Suprapubic skin (tissue), 4 donors: Measurements from ENCODE around the gene WWP2. TPM values are rescaled to one million over a fixed set of nuclear protein-coding genes. Genes with fewer than 3 reads are reported as not detected.
A peak's percentile ranks its signal among the peaks of the same experiment; 100 is the strongest.

Source experiments
- DNase-seq, 2 donors: peaks; one replicate each; pipeline ENCODE4 v3.0.0-alpha.2; 2019; ENCODE audit warnings: low spot score in 2 of 2
- H3K27ac ChIP-seq: fragments of 200-600 bp; sonication (generic); one replicate; pipeline ENCODE4 v1.5.1; 2019
- H3K27me3 ChIP-seq: fragments of 200-600 bp; sonication (generic); one replicate; pipeline ENCODE4 v1.5.1; 2019
- H3K36me3 ChIP-seq: fragments of 200-600 bp; sonication (generic); one replicate; pipeline ENCODE4 v1.5.1; 2019
- H3K4me1 ChIP-seq: fragments of 200-600 bp; sonication (generic); one replicate; pipeline ENCODE4 v1.5.1; 2019
- H3K4me3 ChIP-seq: fragments of 200-600 bp; sonication (generic); one replicate; pipeline ENCODE4 v1.5.1; 2019; ENCODE audit warnings: mild to moderate bottlenecking
- H3K9me3 ChIP-seq: fragments of 200-600 bp; sonication (generic); one replicate; pipeline ENCODE4 v1.5.1; 2019
- CTCF ChIP-seq, 2 donors: fragments of 200-600 bp in 1 of 2; fragments of 450-650 bp in 1 of 2; sonication (generic) in 1 of 2; IDR thresholded peaks; one replicate each; pipeline ENCODE4 v1.5.1; 2016 to 2019; ENCODE audit warnings: antibody characterized with exemption in 2 of 2, mild to moderate bottlenecking in 1 of 2, moderate library complexity in 1 of 2
- EP300 ChIP-seq: sonication (generic); formaldehyde crosslinking; IDR thresholded peaks from one replicate; pipeline ENCODE4 v1.6.1; 2017; ENCODE audit warnings: antibody characterized with exemption
- POLR2A ChIP-seq, 2 donors: fragments of 450-650 bp; IDR thresholded peaks; one replicate each; pipeline ENCODE4 v1.6.1; 2017; ENCODE audit warnings: antibody characterized with exemption in 2 of 2, mild to moderate bottlenecking in 2 of 2, moderate library complexity in 2 of 2
- POLR2AphosphoS5 ChIP-seq, 3 donors: sonication (generic); formaldehyde crosslinking; IDR thresholded peaks; one replicate each; pipeline ENCODE4 v1.6.1; 2017; ENCODE audit warnings: antibody characterized with exemption in 3 of 3
- WGBS: methylation state at CpG from one replicate; pipeline ENCODE4 v1.1.5; 2018; 5-methylcytosine and 5-hydroxymethylcytosine counted together
- total RNA-seq, 4 donors: library from RNA; depleted of rRNA; stranded (reverse); fragments of >200 nt; gene quantifications; one replicate each; pipeline ENCODE4 v1.1.0, GENCODE V29; 2016

The WWP2 gene
- total RNA-seq, 4 donors from 2014 or later = 27.1 to 48.9 (median 42.2) TPM

- peaks cover 16% of the 10 kb centered on the region for H3K36me3 ChIP-seq
- TF ChIP-seq POLR2A (IDR thresholded peaks at IDR 0.05) (no peak), CTCF (IDR thresholded peaks at IDR 0.05) (no peak), POLR2AphosphoS5 (IDR thresholded peaks at IDR 0.05) (no peak), EP300 (no peak)
- H3K9me3 ChIP-seq = no peaks in the 10 kb centered on the region
- 87% methylated on average over 7 of the region's 7 CpGs for WGBS
- H3K27me3 ChIP-seq = no peaks in the 10 kb centered on the region
- peaks cover 26% of the 10 kb centered on the region for H3K4me1 ChIP-seq
- H3K4me3 ChIP-seq = no peak overlapping the region
- H3K27ac ChIP-seq = peak overlapping the region; percentile 87
- DNase-seq = no peak
Observed at GRCh38 chr16:69889295-69889964, 127.3 kb downstream of the WWP2 start.

GRCh38 chr16:69890114-69890891 is 128.2 kb downstream of the WWP2 start:
- 57% methylated on average over 17 of the region's 17 CpGs for WGBS

GRCh38 chr16:69890892-69891282 is 128.8 kb downstream of the WWP2 start:
- no peaks in the 10 kb centered on the region for H3K27me3 ChIP-seq
- H3K9me3 ChIP-seq = no peaks in the 10 kb centered on the region
- TF ChIP-seq POLR2A (IDR thresholded peaks at IDR 0.05) (no peak), CTCF (IDR thresholded peaks at IDR 0.05) (no peak), EP300 (no peak), POLR2AphosphoS5 (IDR thresholded peaks at IDR 0.05) (no peak)
- WGBS = 50% methylated on average over 8 of the region's 8 CpGs
- H3K27ac ChIP-seq = peak overlapping the region; percentile 87
- no peak overlapping the region for H3K4me3 ChIP-seq
- H3K4me1 ChIP-seq = peaks cover 26% of the 10 kb centered on the region
- peaks cover 13% of the 10 kb centered on the region for H3K36me3 ChIP-seq
- no peak for DNase-seq

More at GRCh38 chr16:69890114-69890891, 128.2 kb downstream of the WWP2 start:
- Histone ChIP-seq H3K4me3 (no peak overlapping the region), H3K36me3 (peaks cover 13% of the 10 kb centered on the region), H3K9me3 (no peaks in the 10 kb centered on the region), H3K27me3 (no peaks in the 10 kb centered on the region), H3K4me1 (peaks cover 26% of the 10 kb centered on the region), H3K27ac (peak overlapping the region; percentile 87)
- peak; percentile 79 to 82 for DNase-seq
- TF ChIP-seq EP300 (no peak), POLR2A (IDR thresholded peaks at IDR 0.05) (no peak), CTCF (IDR thresholded peaks at IDR 0.05) (no peak), POLR2AphosphoS5 (IDR thresholded peaks at IDR 0.05) (no peak)

- TF ChIP-seq CTCF (IDR thresholded peaks at IDR 0.05) (no peak), EP300 (no peak), POLR2AphosphoS5 (IDR thresholded peaks at IDR 0.05) (no peak), POLR2A (IDR thresholded peaks at IDR 0.05) (no peak)
- Histone ChIP-seq H3K9me3 (no peaks in the 10 kb centered on the region), H3K27me3 (no peaks in the 10 kb centered on the region), H3K4me3 (no peak overlapping the region), H3K4me1 (peaks cover 26% of the 10 kb centered on the region), H3K27ac (no peak overlapping the region), H3K36me3 (peaks cover 13% of the 10 kb centered on the region)
- WGBS = 94% methylated on average over 2 of the region's 2 CpGs
- DNase-seq = no peak
Observed at GRCh38 chr16:69892378-69892777, 130.2 kb downstream of the WWP2 start.

- 85% methylated on average over 2 of the region's 2 CpGs for WGBS
- Histone ChIP-seq H3K4me3 (no peak overlapping the region), H3K27me3 (no peaks in the 10 kb centered on the region), H3K27ac (no peak overlapping the region), H3K4me1 (peaks cover 26% of the 10 kb centered on the region), H3K9me3 (no peaks in the 10 kb centered on the region), H3K36me3 (peaks cover 11% of the 10 kb centered on the region)
- TF ChIP-seq CTCF (IDR thresholded peaks at IDR 0.05) (no peak), POLR2A (IDR thresholded peaks at IDR 0.05) (no peak), POLR2AphosphoS5 (IDR thresholded peaks at IDR 0.05) (no peak), EP300 (no peak)
- DNase-seq = no peak
Observed at GRCh38 chr16:69893106-69893505, 131.0 kb downstream of the WWP2 start.
